Heart left ventricle (tissue), 16 donors: ENCODE measurements around the gene GLO1. TPM values are rescaled to one million over a fixed set of nuclear protein-coding genes. Genes with fewer than 3 reads are reported as not detected.

Experiments
- ATAC-seq, 4 donors: fragments of 200-7000 bp; cut with Tn5 transposase; one replicate each; pipeline ENCODE4 v1.9.1; 2020 to 2022; ENCODE audit warnings: moderate library complexity in 4 of 4, mild to moderate bottlenecking in 3 of 4, moderate number of reproducible peaks in 1 of 4
- DNase-seq, 5 donors: peaks; one replicate each; pipeline ENCODE4 v3.0.0-alpha.2; 2020
- H3K27ac ChIP-seq, 12 donors: fragments of 200-600 bp; sonication (generic) in 4 of 12; one replicate each; pipeline versions ENCODE4 v1.5.0 to v1.8.0; 2016 to 2022; ENCODE audit warnings: mild to moderate bottlenecking in 2 of 12
- H3K27me3 ChIP-seq, 9 donors: fragments of 200-600 bp; sonication (generic) in 2 of 9; one replicate each; pipeline versions ENCODE4 v1.5.1 to v1.8.0; 2016 to 2022; ENCODE audit warnings: mild to moderate bottlenecking in 3 of 9
- H3K36me3 ChIP-seq, 9 donors: fragments of 200-600 bp; sonication (generic) in 2 of 9; one replicate each; pipeline versions ENCODE4 v1.5.0 to v1.8.0; 2018 to 2022; ENCODE audit warnings: mild to moderate bottlenecking in 2 of 9
- H3K4me1 ChIP-seq, 12 donors: fragments of 200-600 bp; sonication (generic) in 4 of 12; one replicate each; pipeline versions ENCODE4 v1.5.0 to v1.8.0; 2016 to 2022; ENCODE audit warnings: mild to moderate bottlenecking in 3 of 12
- H3K4me3 ChIP-seq, 12 donors: fragments of 200-600 bp; sonication (generic) in 4 of 12; one replicate each; pipeline versions ENCODE4 v1.5.0 to v1.8.0; 2017 to 2022; ENCODE audit warnings: mild to moderate bottlenecking in 9 of 12, moderate library complexity in 4 of 12
- H3K9me3 ChIP-seq, 12 donors: fragments of 200-600 bp; sonication (generic) in 4 of 12; one replicate each; pipeline versions ENCODE4 v1.5.0 to v1.8.0; 2016 to 2022; ENCODE audit warnings: mild to moderate bottlenecking in 1 of 12
- POLR2A ChIP-seq, 2 donors: fragments of 450-650 bp; IDR thresholded peaks; one replicate each; pipeline ENCODE4 v1.6.1; 2017; ENCODE audit warnings: antibody characterized with exemption in 2 of 2, mild to moderate bottlenecking in 2 of 2, moderate library complexity in 2 of 2
- WGBS, 4 donors: extraction: QIAGEN DNeasy Blood & Tissue Kit in 2 of 4; methylation state at CpG; one replicate each; pipeline versions ENCODE4 v1.1.5 to v1.1.7; 2013 to 2018; 5-methylcytosine and 5-hydroxymethylcytosine counted together
- intact Hi-C, 10 donors: fragments of 100-400 bp; cut with DNase I; formaldehyde crosslinking; loops; one replicate each; pipeline versions ENCODE4 v1.11.1 to v1.14.2; 2022
- polyA plus RNA-seq, 2 donors: library from polyadenylated mRNA; stranded (reverse); fragments of 200-250 nt; gene quantifications; one replicate each; pipeline ENCODE4 v1.2.3, GENCODE V29; 2013
- total RNA-seq, 9 donors: library from RNA; depleted of rRNA in 2 of 9; stranded (reverse); fragments of >200 nt in 2 of 9; fragmentation: NEBNext Ultra II Directional in 3 of 9; extraction: Animal tissue kit (Norgen Biotek cat#: 25700) in 3 of 9; gene quantifications; one replicate each; pipeline versions ENCODE4 v1.1.0 to v1.2.4, GENCODE V29; 2016 to 2023
- TF ChIP-seq, protein P1 (sequence below), 12 donors: fragments of 200-600 bp; sonication (generic) in 4 of 12; IDR thresholded peaks; one replicate each; pipeline versions ENCODE4 v1.5.0 to v1.8.0; 2018 to 2022; ENCODE audit warnings: antibody characterized with exemption in 12 of 12, mild to moderate bottlenecking in 5 of 12
- donor health status: ischemic (EF 13 %, LVEDD 7.1; RV severe dilation, severe dysfunction).
- donor health status: healthy with polysubstance abuse.
- donor health status: DM: no; HTN: yes; CAD: no.
- donor health status: DM: no; HTN: no; CAD: no.
- donor health status: ischemic (EF 25% LVEDD 6.9; RV normal size, moderate dysfunction).
- donor health status: ischemic (EF 25% LVEDD 5.7; RV mildly dilated, moderate dysfunction).
- donor health status: healthy.
- donor health status: DM: yes; HTN: yes; CAD: no.
- donor health status: ischemic (EF 35%, LVEDD 5.7; RV mildly dilated, moderate dysfunction).
- donor health status: nonischemic (EF 11% LVEDD 7.7; RV severe dilation, severe dysfunction).
- donor health status: DM: yes; HTN: yes; CAD: no.
- donor health status: PGD.
- donor health status: ischemic (EF 29% LVEDD 5.4; RV normal size, mild dysfunction).
- donor health status: nonischemic (EF 23%, LVEDD 6.1; RV moderate dilation, normal function).

Gene GLO1
- total and polyA plus RNA-seq, 11 donors = 73.6 to 123 (median 86.4) TPM

DNA sequence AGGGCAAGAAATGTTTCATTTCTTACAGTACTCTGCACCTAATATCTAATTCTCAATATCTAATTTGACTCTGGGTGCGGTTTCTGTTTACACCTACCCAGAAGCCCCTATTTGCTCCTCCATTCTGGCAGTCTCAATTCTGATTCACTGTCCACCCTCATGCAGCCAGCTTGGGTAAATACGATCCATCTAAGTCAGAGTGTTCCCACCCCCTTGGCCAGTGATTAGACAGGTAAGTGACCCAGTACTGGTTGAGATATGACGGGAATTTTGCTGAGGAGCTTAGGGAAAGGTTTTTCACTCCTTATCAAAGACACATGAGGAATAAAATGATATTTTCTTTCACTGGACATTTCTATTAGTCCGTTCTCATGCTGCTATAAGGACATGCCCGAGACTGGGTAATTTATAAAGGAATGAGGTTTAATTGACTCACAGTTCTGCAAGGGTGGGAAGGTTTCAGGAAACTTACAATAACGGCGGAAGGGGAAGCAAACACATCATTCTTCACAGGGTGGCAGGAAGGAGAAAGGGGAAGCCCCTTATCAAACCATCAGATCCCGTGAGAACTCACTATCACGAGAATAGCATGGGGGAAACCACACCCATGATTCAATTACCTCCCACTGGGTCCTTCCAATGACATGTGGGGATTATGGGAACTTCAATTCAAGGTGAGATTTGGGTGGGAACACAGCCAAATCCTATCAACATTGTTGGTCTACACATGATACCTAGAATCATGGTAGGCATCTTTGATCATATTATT lies 29.4 kb downstream of the GLO1 start:
- H3K4me1 ChIP-seq = peaks cover 0 to 6% (median 0%) of the 10 kb centered on the region in 12 donors
- DNase-seq = no peak
- no peak overlapping the region for H3K4me3 ChIP-seq
- H3K36me3 ChIP-seq = peaks cover 0 to 41% (median 24%) of the 10 kb centered on the region in 9 donors
- intact Hi-C loops = loop anchor here in 1 of 10 donors (10.0 kb wide), 1 partner anchor 179 kb away; no protein-coding TSS in a partner anchor
- H3K27me3 ChIP-seq = no peaks in the 10 kb centered on the region
- no peak overlapping the region for H3K27ac ChIP-seq
- no peaks in the 10 kb centered on the region for H3K9me3 ChIP-seq
- ATAC-seq = no peak
- 40 to 44% (median 42%) methylated on average over 9 of the region's 9 CpGs for WGBS, 4 donors
- TF ChIP-seq POLR2A (IDR thresholded peaks at IDR 0.05) = no peak
- TF ChIP-seq, protein P1, sequence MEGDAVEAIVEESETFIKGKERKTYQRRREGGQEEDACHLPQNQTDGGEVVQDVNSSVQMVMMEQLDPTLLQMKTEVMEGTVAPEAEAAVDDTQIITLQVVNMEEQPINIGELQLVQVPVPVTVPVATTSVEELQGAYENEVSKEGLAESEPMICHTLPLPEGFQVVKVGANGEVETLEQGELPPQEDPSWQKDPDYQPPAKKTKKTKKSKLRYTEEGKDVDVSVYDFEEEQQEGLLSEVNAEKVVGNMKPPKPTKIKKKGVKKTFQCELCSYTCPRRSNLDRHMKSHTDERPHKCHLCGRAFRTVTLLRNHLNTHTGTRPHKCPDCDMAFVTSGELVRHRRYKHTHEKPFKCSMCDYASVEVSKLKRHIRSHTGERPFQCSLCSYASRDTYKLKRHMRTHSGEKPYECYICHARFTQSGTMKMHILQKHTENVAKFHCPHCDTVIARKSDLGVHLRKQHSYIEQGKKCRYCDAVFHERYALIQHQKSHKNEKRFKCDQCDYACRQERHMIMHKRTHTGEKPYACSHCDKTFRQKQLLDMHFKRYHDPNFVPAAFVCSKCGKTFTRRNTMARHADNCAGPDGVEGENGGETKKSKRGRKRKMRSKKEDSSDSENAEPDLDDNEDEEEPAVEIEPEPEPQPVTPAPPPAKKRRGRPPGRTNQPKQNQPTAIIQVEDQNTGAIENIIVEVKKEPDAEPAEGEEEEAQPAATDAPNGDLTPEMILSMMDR (IDR thresholded peaks at IDR 0.05) = no peak

DNA sequence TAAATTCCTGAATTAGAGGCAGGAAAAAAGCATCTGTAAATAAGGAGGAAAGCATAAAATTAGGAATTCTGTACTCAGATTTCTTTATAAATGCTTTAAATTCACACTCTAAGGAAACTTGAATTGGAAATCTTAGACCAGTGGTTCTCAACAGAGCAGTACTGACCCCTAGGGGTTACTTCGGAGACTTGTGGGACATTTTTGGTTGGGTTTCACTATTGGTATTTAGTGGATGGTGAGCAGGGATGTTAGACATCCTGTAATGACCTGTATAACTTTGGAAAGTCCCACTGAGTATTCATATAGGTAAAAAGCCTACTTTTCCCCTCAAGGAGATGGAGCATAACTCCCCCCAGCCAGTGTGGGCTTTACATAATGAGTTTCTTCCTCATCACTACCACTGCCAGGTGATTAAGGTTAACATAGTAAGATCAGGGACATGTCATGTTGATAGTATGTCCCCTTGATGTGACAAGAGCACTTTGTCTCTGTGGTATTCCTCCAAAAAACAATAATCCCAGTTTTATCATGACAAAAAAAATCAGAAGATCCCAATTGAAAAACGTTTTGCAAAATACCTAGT lies 31.0 kb downstream of the GLO1 start:
- H3K4me1 ChIP-seq = peaks cover 0 to 6% (median 0%) of the 10 kb centered on the region in 12 donors
- intact Hi-C loops = loop anchor here in 1 of 10 donors (10.0 kb wide), 1 partner anchor 177 kb away; no protein-coding TSS in a partner anchor
- no peaks in the 10 kb centered on the region for H3K27me3 ChIP-seq
- 8 to 13% (median 10%) methylated on average over 2 of the region's 2 CpGs for WGBS, 4 donors
- no peak overlapping the region for H3K27ac ChIP-seq
- no peak overlapping the region for H3K4me3 ChIP-seq
- peak in 3 of 4 donors; percentile 50 to 74 (median 66) for ATAC-seq
- no peak for DNase-seq
- H3K9me3 ChIP-seq = no peaks in the 10 kb centered on the region
- peaks cover 0 to 26% (median 17%) of the 10 kb centered on the region in 9 donors for H3K36me3 ChIP-seq
- TF ChIP-seq, protein P1 (IDR thresholded peaks at IDR 0.05) = peak; percentile 51 to 76 (median 72)
- no peak for TF ChIP-seq POLR2A (IDR thresholded peaks at IDR 0.05)

DNA sequence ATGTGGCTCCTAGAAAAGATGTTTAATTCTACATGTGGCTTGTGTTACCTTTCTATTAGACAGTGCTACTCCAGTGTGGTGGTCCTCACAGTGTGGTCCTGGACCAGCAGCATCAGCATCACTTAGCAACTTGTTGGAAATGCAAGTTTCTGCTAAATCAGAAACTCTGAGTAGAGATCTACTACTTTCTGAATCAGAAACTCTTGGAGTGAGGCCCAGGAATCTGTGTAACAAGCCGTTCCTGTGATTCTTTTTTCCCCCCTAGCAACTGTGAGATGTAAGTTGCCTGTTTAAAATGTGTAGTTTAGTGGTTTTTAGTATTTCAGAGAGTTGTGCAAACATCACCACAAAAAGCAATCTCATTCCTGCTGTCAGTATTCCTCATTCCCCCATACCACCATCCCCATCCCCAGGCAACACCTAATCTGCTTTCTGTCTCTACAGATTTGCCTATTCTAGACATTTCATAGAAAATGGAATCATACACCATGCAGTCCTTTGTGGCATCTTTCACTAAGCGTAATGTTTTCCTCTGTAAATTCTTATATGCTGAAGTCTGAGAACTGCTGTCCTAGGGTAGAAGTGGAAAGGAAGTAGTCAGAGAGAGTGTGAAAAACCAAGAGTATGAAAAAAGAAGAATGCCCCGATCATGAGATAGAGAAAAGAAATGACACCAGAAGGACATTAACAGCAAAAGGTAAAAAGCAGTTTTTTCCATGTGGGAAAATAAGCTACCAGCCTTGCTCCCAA lies 44.4 kb downstream of the GLO1 start:
- H3K36me3 ChIP-seq = peaks cover 0 to 25% (median 5%) of the 10 kb centered on the region in 9 donors
- no peaks in the 10 kb centered on the region for H3K4me1 ChIP-seq
- H3K9me3 ChIP-seq = no peaks in the 10 kb centered on the region
- ATAC-seq (no peak), DNase-seq (no peak)
- no peak for TF ChIP-seq POLR2A (IDR thresholded peaks at IDR 0.05)
- TF ChIP-seq, protein P1 (IDR thresholded peaks at IDR 0.05) = no peak
- WGBS, 4 donors = 94 to 98% (median 95%) methylated on average over 3 of the region's 3 CpGs
- H3K4me3 ChIP-seq = no peak overlapping the region
- H3K27me3 ChIP-seq = no peaks in the 10 kb centered on the region
- intact Hi-C loops = no loop called here
- no peak overlapping the region for H3K27ac ChIP-seq

DNA sequence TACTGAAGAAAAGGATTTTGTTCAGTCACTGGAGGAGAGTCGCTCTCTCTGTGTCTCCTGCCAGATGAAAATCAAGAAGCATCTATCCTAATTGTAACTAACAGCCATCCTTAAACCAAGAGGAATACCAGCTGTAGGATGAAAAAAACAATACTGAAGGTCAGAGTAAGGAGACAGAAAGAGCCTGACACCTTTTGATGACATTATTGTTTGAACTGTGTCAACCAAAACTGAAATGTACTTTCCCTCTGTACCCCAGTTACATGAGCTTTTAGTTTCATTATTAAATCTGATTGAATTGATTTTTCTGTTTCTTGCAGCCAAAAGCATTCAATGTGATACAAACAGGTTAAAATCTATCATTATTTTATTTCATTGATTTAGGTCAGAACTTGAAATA lies 46.0 kb downstream of the GLO1 start:
- DNase-seq = no peak
- WGBS, 4 donors = 96 to 100% (median 98%) methylated on average over 1 of the region's 1 CpG
- H3K36me3 ChIP-seq = peaks cover 0 to 25% (median 5%) of the 10 kb centered on the region in 9 donors
- H3K4me3 ChIP-seq = no peak overlapping the region
- no peaks in the 10 kb centered on the region for H3K9me3 ChIP-seq
- H3K27ac ChIP-seq = no peak overlapping the region
- no peaks in the 10 kb centered on the region for H3K27me3 ChIP-seq
- no peak for ATAC-seq
- H3K4me1 ChIP-seq = no peaks in the 10 kb centered on the region
- TF ChIP-seq POLR2A (IDR thresholded peaks at IDR 0.05) = no peak
- TF ChIP-seq, protein P1 (IDR thresholded peaks at IDR 0.05) = no peak
- intact Hi-C loops = no loop called here
